CD14-positive monocyte (primary cell): ENCODE data around the gene NT5DC4. TPM values are rescaled to one million over a fixed set of nuclear protein-coding genes. Genes with fewer than 3 reads are reported as not detected.

Experiments used
- DNase-seq, 3 donors: peaks; one replicate each; pipeline ENCODE4 v3.0.0-alpha.2; 2011 to 2022
- H2AFZ ChIP-seq: 2 replicates; pipeline ENCODE4 v1.6.0; 2012; ENCODE audit warnings: mild to moderate bottlenecking, low read depth, low read length, inconsistent platforms; ENCODE audit not compliant: insufficient read depth, poor library complexity, severe bottlenecking
- H3K27ac ChIP-seq, 2 donors: 1 replicate in 1 of 2; 2 replicates in 1 of 2; pipeline ENCODE4 v1.5.1; 2012 to 2013; ENCODE audit warnings: low read length in 2 of 2, control low read depth in 1 of 2, inconsistent platforms in 1 of 2, low read depth in 1 of 2, mild to moderate bottlenecking in 1 of 2
- H3K27me3 ChIP-seq, 2 donors: one replicate each; pipeline versions ENCODE4 v1.6.0 to v1.6.1; 2011 to 2013; ENCODE audit warnings: low read length in 2 of 2; ENCODE audit not compliant: control insufficient read depth in 2 of 2, insufficient read depth in 2 of 2
- H3K36me3 ChIP-seq, 2 donors: replicated peaks in 1 of 2; 1 replicate in 1 of 2; 2 replicates in 1 of 2; pipeline versions ENCODE4 v1.5.1 to v1.6.1; 2012 to 2013; ENCODE audit warnings: low read length in 2 of 2, control low read depth in 1 of 2, inconsistent platforms in 1 of 2, mild to moderate bottlenecking in 1 of 2; ENCODE audit not compliant: insufficient read depth in 2 of 2, control insufficient read depth in 1 of 2
- H3K4me1 ChIP-seq, 2 donors: 1 replicate in 1 of 2; 2 replicates in 1 of 2; pipeline versions ENCODE4 v1.5.1 to v1.6.1; 2012 to 2013; ENCODE audit warnings: low read length in 2 of 2, control low read depth in 1 of 2, inconsistent platforms in 1 of 2, mild to moderate bottlenecking in 1 of 2, moderate library complexity in 1 of 2; ENCODE audit not compliant: insufficient read depth in 2 of 2, control insufficient read depth in 1 of 2
- H3K4me2 ChIP-seq: replicated peaks from 2 replicates; pipeline ENCODE3; 2012; ENCODE audit warnings: low read length, moderate library complexity, mild to moderate bottlenecking; ENCODE audit not compliant: poor library complexity, severe bottlenecking; ENCODE audit errors: extremely low read depth
- H3K4me3 ChIP-seq, 3 experiments: fragments of 200-600 bp in 1 of 3; sonication (generic) in 1 of 3; replicated peaks in 1 of 3; 1 replicate in 2 of 3; 2 replicates in 1 of 3; pipeline ENCODE4 v1.5.1; 2011 to 2013; ENCODE audit warnings: low read length in 3 of 3, mild to moderate bottlenecking in 3 of 3, control low read depth in 2 of 3, low read depth in 2 of 3, inconsistent platforms in 1 of 3, moderate library complexity in 1 of 3
- H3K79me2 ChIP-seq: 2 replicates; pipeline ENCODE4 v1.6.0; 2012; ENCODE audit warnings: mild to moderate bottlenecking, control low read depth, inconsistent platforms, low read length, moderate library complexity; ENCODE audit not compliant: insufficient read depth
- H3K9ac ChIP-seq: 2 replicates; pipeline ENCODE4 v1.6.0; 2017; ENCODE audit warnings: low read length, mild to moderate bottlenecking; ENCODE audit not compliant: insufficient read depth, poor library complexity, severe bottlenecking
- H3K9me3 ChIP-seq, 2 donors: replicated peaks in 1 of 2; 1 replicate in 1 of 2; 2 replicates in 1 of 2; pipeline versions ENCODE4 v1.5.1 to v1.6.1; 2012 to 2013; ENCODE audit warnings: low read length in 2 of 2, control low read depth in 1 of 2; ENCODE audit not compliant: control insufficient read depth in 1 of 2, insufficient read depth in 1 of 2
- H4K20me1 ChIP-seq: 2 replicates; pipeline ENCODE4 v1.6.0; 2012; ENCODE audit warnings: mild to moderate bottlenecking, low read length, control low read depth, moderate library complexity; ENCODE audit not compliant: insufficient read depth
- H3K27ac Mint-ChIP-seq, 7 donors: one replicate each; pipeline ENCODE4 v1.8.0; 2020; ENCODE audit warnings: mild to moderate bottlenecking in 7 of 7, mixed read lengths in 7 of 7, moderate library complexity in 6 of 7, inconsistent platforms in 2 of 7
- H3K27me3 Mint-ChIP-seq, 3 donors: one replicate each; pipeline ENCODE4 v1.8.0; 2021 to 2022; ENCODE audit warnings: low read depth in 3 of 3, mild to moderate bottlenecking in 3 of 3, mixed read lengths in 3 of 3, moderate library complexity in 3 of 3, inconsistent platforms in 1 of 3
- H3K36me3 Mint-ChIP-seq, 2 donors: one replicate each; pipeline ENCODE4 v1.8.0; 2020; ENCODE audit warnings: mixed read lengths in 2 of 2, inconsistent platforms in 1 of 2, mild to moderate bottlenecking in 1 of 2
- H3K4me1 Mint-ChIP-seq: one replicate; pipeline ENCODE4 v1.8.0; 2020; ENCODE audit warnings: mild to moderate bottlenecking, mixed read lengths
- H3K4me3 Mint-ChIP-seq, 2 donors: one replicate each; pipeline ENCODE4 v1.8.0; 2020; ENCODE audit warnings: mild to moderate bottlenecking in 2 of 2, mixed read lengths in 2 of 2, moderate library complexity in 1 of 2
- H3K9me3 Mint-ChIP-seq, 7 donors: one replicate each; pipeline ENCODE4 v1.8.0; 2020 to 2022; ENCODE audit warnings: mixed read lengths in 7 of 7, mild to moderate bottlenecking in 6 of 7, moderate library complexity in 6 of 7, inconsistent platforms in 2 of 7
- WGBS: methylation state at CpG from one replicate; pipeline ENCODE4 v1.1.5; 2013; ENCODE audit warnings: missing lambda C conversion rate; ENCODE audit not compliant: insufficient coverage; 5-methylcytosine and 5-hydroxymethylcytosine counted together
- intact Hi-C, 2 donors: fragments of 100-400 bp; cut with micrococcal nuclease; formaldehyde crosslinking; loops; one replicate each; pipeline versions ENCODE4 v1.15.0 to v1.15.1; 2023
- polyA plus RNA-seq, 3 donors: library from polyadenylated mRNA; depleted of rRNA in 1 of 3; unstranded in 2 of 3; stranded (reverse) in 1 of 3; fragments of 300-500 nt in 2 of 3; fragments of >200 nt in 1 of 3; fragmentation: Illumina TruSeq in 2 of 3; gene quantifications; 1 replicate in 2 of 3; 2 replicates in 1 of 3; pipeline ENCODE4 v1.2.3, GENCODE V29; 2012 to 2021
- TF ChIP-seq, protein P1 (sequence below): fragments of 200-600 bp; IDR thresholded peaks from one replicate; pipeline ENCODE4 v1.8.0; 2022; ENCODE audit warnings: antibody characterized with exemption, mild to moderate bottlenecking

NT5DC4 gene
- polyA plus RNA-seq, 3 donors, result 2.2 TPM; not detected in 2

DNA sequence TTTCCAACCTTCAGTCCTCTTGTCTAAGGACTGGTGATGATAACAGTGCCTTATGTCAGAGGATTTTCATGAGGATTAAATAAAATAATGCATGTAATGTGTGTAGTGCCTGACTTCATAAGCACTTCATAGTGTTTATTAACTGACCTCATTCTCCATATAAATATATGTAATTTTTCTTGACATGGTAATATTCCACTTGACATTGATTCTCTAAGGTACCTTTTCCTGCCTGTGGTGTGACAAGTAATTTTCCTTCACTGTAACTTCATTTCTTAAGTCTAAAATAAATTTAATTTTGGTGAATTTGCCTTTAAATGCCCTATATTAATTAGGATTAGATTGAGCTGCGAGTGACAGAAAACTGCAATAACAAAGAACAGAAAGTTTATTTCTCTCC, 47.8 kb upstream of the NT5DC4 start:
- Mint-ChIP-seq H3K4me1 (peaks cover 29% of the 10 kb centered on the region), H3K4me3 (no peak overlapping the region), H3K27ac (no peak overlapping the region), H3K36me3 (peaks cover 4 to 8% of the 10 kb centered on the region in 2 donors), H3K9me3 (peaks cover 0 to 4% (median 3%) of the 10 kb centered on the region in 7 donors), H3K27me3 (no peaks in the 10 kb centered on the region)
- TF ChIP-seq, protein P1, sequence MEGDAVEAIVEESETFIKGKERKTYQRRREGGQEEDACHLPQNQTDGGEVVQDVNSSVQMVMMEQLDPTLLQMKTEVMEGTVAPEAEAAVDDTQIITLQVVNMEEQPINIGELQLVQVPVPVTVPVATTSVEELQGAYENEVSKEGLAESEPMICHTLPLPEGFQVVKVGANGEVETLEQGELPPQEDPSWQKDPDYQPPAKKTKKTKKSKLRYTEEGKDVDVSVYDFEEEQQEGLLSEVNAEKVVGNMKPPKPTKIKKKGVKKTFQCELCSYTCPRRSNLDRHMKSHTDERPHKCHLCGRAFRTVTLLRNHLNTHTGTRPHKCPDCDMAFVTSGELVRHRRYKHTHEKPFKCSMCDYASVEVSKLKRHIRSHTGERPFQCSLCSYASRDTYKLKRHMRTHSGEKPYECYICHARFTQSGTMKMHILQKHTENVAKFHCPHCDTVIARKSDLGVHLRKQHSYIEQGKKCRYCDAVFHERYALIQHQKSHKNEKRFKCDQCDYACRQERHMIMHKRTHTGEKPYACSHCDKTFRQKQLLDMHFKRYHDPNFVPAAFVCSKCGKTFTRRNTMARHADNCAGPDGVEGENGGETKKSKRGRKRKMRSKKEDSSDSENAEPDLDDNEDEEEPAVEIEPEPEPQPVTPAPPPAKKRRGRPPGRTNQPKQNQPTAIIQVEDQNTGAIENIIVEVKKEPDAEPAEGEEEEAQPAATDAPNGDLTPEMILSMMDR, result no peak
- intact Hi-C loops, result loop anchor here (5.0 to 10.0 kb wide), 2 partner anchors 49 to 52 kb away; partner anchors contain the start of gene NT5DC4 (in 2 of the 2)
- no peaks in the 10 kb centered on the region for H3K79me2 ChIP-seq
- H3K4me1 ChIP-seq, result peaks cover 28 to 32% of the 10 kb centered on the region in 2 donors
- WGBS, result no CpG with 5 or more reads among the region's 1 CpG
- no peak for DNase-seq
- H3K4me3 ChIP-seq, result no peak overlapping the region
- H3K9me3 ChIP-seq, result no peaks in the 10 kb centered on the region
- H4K20me1 ChIP-seq, result no peaks in the 10 kb centered on the region
- H3K9ac ChIP-seq, result no peak overlapping the region
- H3K27me3 ChIP-seq, result no peaks in the 10 kb centered on the region
- no peak overlapping the region for H2AFZ ChIP-seq
- no peak overlapping the region for H3K4me2 ChIP-seq
- no peak overlapping the region for H3K27ac ChIP-seq
- H3K36me3 ChIP-seq, result no peaks in the 10 kb centered on the region

DNA sequence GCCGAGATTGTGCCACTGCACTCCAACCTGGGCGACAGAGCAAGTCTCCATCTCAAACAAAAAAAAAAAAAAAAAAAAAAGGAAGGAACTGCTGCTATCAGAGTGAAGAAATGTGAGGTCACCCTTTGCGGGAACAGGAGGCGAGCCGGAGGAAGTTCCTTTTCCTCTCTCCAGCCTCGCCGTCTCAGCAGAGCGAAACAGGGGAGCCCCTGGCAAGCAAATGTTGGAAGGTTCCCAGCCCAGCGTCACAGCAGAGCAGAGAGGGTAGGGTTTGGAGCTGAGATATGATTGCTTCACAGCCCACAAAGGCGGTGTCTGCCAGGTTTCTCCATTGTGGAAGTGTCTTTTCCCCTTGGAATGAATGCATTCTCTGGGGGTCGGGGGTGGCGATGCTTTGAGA, 46.6 kb upstream of the NT5DC4 start:
- Histone ChIP-seq H3K79me2 (no peaks in the 10 kb centered on the region), H3K27ac (peak overlapping the region; percentile 67 to 75), H3K27me3 (no peaks in the 10 kb centered on the region), H4K20me1 (no peaks in the 10 kb centered on the region), H3K4me3 (peak overlapping the region in 2 of 3 experiments; percentile 17 to 61), H2AFZ (peak overlapping the region; percentile 6), H3K36me3 (no peaks in the 10 kb centered on the region), H3K9me3 (no peaks in the 10 kb centered on the region), H3K4me2 (peak overlapping the region; percentile 69), H3K9ac (no peak overlapping the region), H3K4me1 (peaks cover 28 to 32% of the 10 kb centered on the region in 2 donors)
- peak; percentile 84 to 93 (median 89) for DNase-seq
- TF ChIP-seq, protein P1, result no peak
- Mint-ChIP-seq H3K9me3 (peaks cover 0 to 4% (median 3%) of the 10 kb centered on the region in 7 donors), H3K4me1 (peaks cover 29% of the 10 kb centered on the region), H3K36me3 (peaks cover 2 to 3% of the 10 kb centered on the region in 2 donors), H3K4me3 (peak overlapping the region; percentile 69 to 76), H3K27me3 (no peaks in the 10 kb centered on the region), H3K27ac (peak overlapping the region; percentile 86 to 95 (median 90))
- 0% methylated on average over 5 of the region's 12 CpGs for WGBS
- intact Hi-C loops, result loop anchor here (5.0 to 10.0 kb wide), 2 partner anchors 48 to 51 kb away; partner anchors contain the start of gene NT5DC4 (in 2 of the 2)
